Measurements from ENCODE around the gene RNF181. TPM values are rescaled to one million over a fixed set of nuclear protein-coding genes. Genes with fewer than 3 reads are reported as not detected.
A peak's percentile ranks its signal among the peaks of the same experiment; 100 is the strongest.

RNF181 gene
- total RNA-seq, 1 donor from 2014 or later, result 104 TPM

GRCh38 chr2:85551698-85552678, 43.6 kb upstream of the RNF181 start:
- ATAC-seq (ENCODE audit: low read depth) (peak; percentile 98), DNase-seq (peak; percentile 63)
- Mint-ChIP-seq H3K36me3 (ENCODE audit: low read depth) (peaks cover 87% of the 10 kb centered on the region), H3K27me3 (no peaks in the 10 kb centered on the region), H3K4me3 (no peak overlapping the region), H3K9me3 (no peaks in the 10 kb centered on the region), H3K27ac (no peak overlapping the region), H3K4me1 (peaks cover 4% of the 10 kb centered on the region)
- ChIA-PET CTCF (interaction anchor here (0.6 to 8.4 kb wide), 22 partner anchors 9 to 285 kb away, joined by 3 to 162 read pairs (median 5); partner anchors contain the start of genes C2orf68, ELMOD3, GGCX and MAT2A), POLR2A (interaction anchor here (0.5 to 8.2 kb wide), 10 partner anchors 9 to 224 kb away, joined by 4 to 84 read pairs (median 7); partner anchors contain the start of genes ELMOD3, GGCX, MAT2A and RETSAT)
- peak; percentile 28 for TF ChIP-seq CTCF (IDR thresholded peaks at IDR 0.05)
- intact Hi-C loops (cut with micrococcal nuclease), result loop anchor here (1.0 to 2.0 kb wide), 7 partner anchors 9 to 252 kb away; partner anchors contain the start of genes ELMOD3, GGCX, RETSAT and TGOLN2

- no peak overlapping the region for H3K27ac Mint-ChIP-seq
- DNase-seq (no peak), ATAC-seq (ENCODE audit: low read depth) (no peak)
- no peak overlapping the region for H3K4me3 Mint-ChIP-seq
- TF ChIP-seq CTCF (IDR thresholded peaks at IDR 0.05), result no peak
- H3K27me3 Mint-ChIP-seq, result no peaks in the 10 kb centered on the region
- ChIA-PET POLR2A (interaction anchor here (5.5 to 8.2 kb wide), 2 partner anchors 13 to 134 kb away, joined by 70 to 84 read pairs; partner anchors contain the start of genes MAT2A and SH2D6), CTCF (interaction anchor here (0.7 to 8.4 kb wide), 5 partner anchors 12 to 832 kb away, joined by 3 to 162 read pairs (median 52); partner anchors contain the start of genes MAT2A and SH2D6)
- H3K4me1 Mint-ChIP-seq, result peaks cover 5% of the 10 kb centered on the region
- H3K9me3 Mint-ChIP-seq, result no peaks in the 10 kb centered on the region
- H3K36me3 Mint-ChIP-seq (ENCODE audit: low read depth), result peaks cover 89% of the 10 kb centered on the region
- intact Hi-C loops (cut with micrococcal nuclease), result loop anchor here (2.0 kb wide), 1 partner anchor 198 kb away; the partner anchor contains the start of genes ELMOD3 and RETSAT
These were observed 42.4 kb upstream of the RNF181 start for GRCh38 chr2:85553184-85553583.

DNA sequence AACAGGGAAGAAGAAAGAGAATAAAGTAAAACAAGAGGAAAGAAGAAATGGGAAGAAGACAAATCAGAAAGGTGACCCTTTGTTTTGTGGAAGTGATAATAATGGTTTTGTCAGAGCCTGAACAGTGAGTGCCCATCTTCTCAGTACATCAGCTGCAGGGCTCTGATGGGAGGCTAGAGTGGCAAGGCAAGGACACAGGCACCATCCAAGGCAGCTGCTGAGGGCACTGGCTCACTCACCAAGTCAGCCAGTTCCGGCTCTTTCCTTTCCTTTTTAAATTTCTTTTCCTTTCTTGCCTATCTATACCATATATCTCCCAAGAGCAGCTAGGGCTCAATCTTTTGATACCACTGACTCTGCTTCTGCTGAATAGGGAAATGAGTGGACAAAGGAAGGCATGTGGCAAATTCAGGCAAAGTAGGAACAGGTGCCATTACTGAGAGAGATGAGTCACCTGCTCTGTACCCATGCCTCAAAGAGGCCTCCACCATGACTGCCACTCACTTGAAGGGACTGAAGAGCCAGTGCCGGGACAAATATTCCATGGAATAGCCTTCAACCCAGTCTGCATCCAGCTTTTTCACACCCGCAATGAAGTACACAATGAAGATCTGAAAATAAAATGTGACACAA, 40.4 kb upstream of the RNF181 start:
- peaks cover 87% of the 10 kb centered on the region for H3K36me3 Mint-ChIP-seq (ENCODE audit: low read depth)
- no peaks in the 10 kb centered on the region for H3K27me3 Mint-ChIP-seq
- no peak overlapping the region for H3K4me3 Mint-ChIP-seq
- ATAC-seq (ENCODE audit: low read depth), result no peak
- DNase-seq, result no peak
- H3K4me1 Mint-ChIP-seq, result peaks cover 13% of the 10 kb centered on the region
- CTCF ChIA-PET, result interaction anchor here (1.0 to 8.4 kb wide), 3 partner anchors 15 to 164 kb away, joined by 3 to 162 read pairs (median 3); partner anchors contain the start of gene SH2D6
- no peak overlapping the region for H3K27ac Mint-ChIP-seq
- no peak for TF ChIP-seq CTCF (IDR thresholded peaks at IDR 0.05)
- H3K9me3 Mint-ChIP-seq, result no peaks in the 10 kb centered on the region
- intact Hi-C loops (cut with micrococcal nuclease), result no loop called here
- POLR2A ChIA-PET, result interaction anchor here (0.8 to 8.2 kb wide), 2 partner anchors 14 to 227 kb away, joined by 3 to 84 read pairs; partner anchors contain the start of genes MAT2A and TGOLN2

- no peak for ATAC-seq (ENCODE audit: low read depth)
- ChIA-PET CTCF (interaction anchor here (1.2 to 8.4 kb wide), 2 partner anchors 137 to 165 kb away, joined by 4 to 162 read pairs; partner anchors contain the start of gene SH2D6), POLR2A (interaction anchor here (1.1 to 8.2 kb wide), 5 partner anchors 17 to 230 kb away, joined by 3 to 84 read pairs (median 8); partner anchors contain the start of genes MAT2A, SH2D6 and TGOLN2)
- Mint-ChIP-seq H3K9me3 (no peaks in the 10 kb centered on the region), H3K27ac (no peak overlapping the region), H3K4me3 (no peak overlapping the region), H3K27me3 (no peaks in the 10 kb centered on the region), H3K4me1 (peaks cover 25% of the 10 kb centered on the region), H3K36me3 (ENCODE audit: low read depth) (peaks cover 74% of the 10 kb centered on the region)
- intact Hi-C loops (cut with micrococcal nuclease), result no loop called here
- DNase-seq, result no peak
- TF ChIP-seq CTCF (IDR thresholded peaks at IDR 0.05), result no peak
These were observed 38.4 kb upstream of the RNF181 start for GRCh38 chr2:85557130-85557529.
